DMS53 (cell line): ENCODE results near the gene PHLPP1.

ENCODE experiments used
- DNase-seq: peaks from one replicate; lab custom pipeline; 2025; lab: John Stamatoyannopoulos, UW

Gene PHLPP1

GRCh38 chr18:62982600-62983251 is 267.4 kb downstream of the PHLPP1 start:
- peak; percentile 92 for DNase-seq

- no peak for DNase-seq
These were observed 269.4 kb downstream of the PHLPP1 start for GRCh38 chr18:62984656-62985315.

- no peak for DNase-seq
These were observed 271.1 kb downstream of the PHLPP1 start for GRCh38 chr18:62986490-62986889.

- DNase-seq = no peak
These were observed 271.9 kb downstream of the PHLPP1 start for GRCh38 chr18:62987055-62987830.

GRCh38 chr18:62987859-62988258 is 272.5 kb downstream of the PHLPP1 start:
- no peak for DNase-seq

- DNase-seq = no peak
These were observed 273.1 kb downstream of the PHLPP1 start for GRCh38 chr18:62988471-62988870.

- DNase-seq = no peak
These were observed 273.9 kb downstream of the PHLPP1 start for GRCh38 chr18:62989195-62989594.

- no peak for DNase-seq
These were observed 275.3 kb downstream of the PHLPP1 start for GRCh38 chr18:62990653-62991052.

- DNase-seq = no peak
These were observed 276.0 kb downstream of the PHLPP1 start for GRCh38 chr18:62991389-62991788.

- DNase-seq = no peak
These were observed 276.6 kb downstream of the PHLPP1 start for GRCh38 chr18:62991959-62992358.

GRCh38 chr18:62992877-62993365 is 277.6 kb downstream of the PHLPP1 start:
- no peak for DNase-seq

- DNase-seq = peak; percentile 26
These were observed 281.2 kb downstream of the PHLPP1 start for GRCh38 chr18:62996566-62996965.

- DNase-seq = no peak
These were observed 281.7 kb downstream of the PHLPP1 start for GRCh38 chr18:62997076-62997475.

GRCh38 chr18:62998443-62998842 is 283.1 kb downstream of the PHLPP1 start:
- DNase-seq = no peak

- no peak for DNase-seq
These were observed 284.1 kb downstream of the PHLPP1 start for GRCh38 chr18:62999392-62999791.

GRCh38 chr18:62999921-63000320 is 284.6 kb downstream of the PHLPP1 start:
- no peak for DNase-seq

- no peak for DNase-seq
These were observed 285.5 kb downstream of the PHLPP1 start for GRCh38 chr18:63000839-63001238.

- DNase-seq = no peak
These were observed 286.5 kb downstream of the PHLPP1 start for GRCh38 chr18:63001861-63002260.

- DNase-seq = no peak
These were observed 287.0 kb downstream of the PHLPP1 start for GRCh38 chr18:63002305-63002704.

- DNase-seq = no peak
These were observed 287.6 kb downstream of the PHLPP1 start for GRCh38 chr18:63002803-63003445.

- DNase-seq = no peak
These were observed 288.6 kb downstream of the PHLPP1 start for GRCh38 chr18:63003899-63004298.

GRCh38 chr18:63004466-63005089 is 289.2 kb downstream of the PHLPP1 start:
- no peak for DNase-seq
